Prostate gland (tissue), 2 donors: ENCODE data around the gene PSIP1.

Experiments used
- POLR2AphosphoS5 ChIP-seq: sonication (generic); formaldehyde crosslinking; IDR thresholded peaks from one replicate; pipeline ENCODE4 v1.6.1; 2017; ENCODE audit warnings: antibody characterized with exemption
- TF ChIP-seq, protein P1 (sequence below), 4 experiments: fragments of 200-600 bp in 2 of 4; fragments of 450-650 bp in 2 of 4; sonication (generic) in 2 of 4; IDR thresholded peaks; 1 replicate in 3 of 4; 2 replicates in 1 of 4; pipeline ENCODE4 v1.5.1; 2016 to 2019; ENCODE audit warnings: antibody characterized with exemption in 4 of 4, mild to moderate bottlenecking in 2 of 4, moderate library complexity in 2 of 4

DNA sequence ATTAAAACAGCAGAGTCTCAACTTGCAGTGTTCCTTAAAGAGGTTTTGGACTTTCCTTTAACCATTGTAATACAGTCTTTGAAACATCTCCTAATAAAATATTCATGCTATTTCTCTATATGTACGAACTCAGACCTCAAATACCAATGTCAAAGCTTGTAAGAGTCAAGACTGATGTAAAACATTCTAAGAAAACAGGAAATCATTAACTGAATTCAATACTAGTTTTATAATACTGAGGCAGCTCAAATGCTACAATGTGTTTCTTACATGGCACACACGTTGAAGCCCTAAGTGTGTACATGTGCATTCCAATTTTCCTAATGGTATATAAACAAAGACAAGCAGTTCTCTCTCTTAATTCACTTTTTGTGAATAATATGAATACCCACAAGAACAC lies 11.6 kb downstream of the PSIP1 start:
- TF ChIP-seq, protein P1, sequence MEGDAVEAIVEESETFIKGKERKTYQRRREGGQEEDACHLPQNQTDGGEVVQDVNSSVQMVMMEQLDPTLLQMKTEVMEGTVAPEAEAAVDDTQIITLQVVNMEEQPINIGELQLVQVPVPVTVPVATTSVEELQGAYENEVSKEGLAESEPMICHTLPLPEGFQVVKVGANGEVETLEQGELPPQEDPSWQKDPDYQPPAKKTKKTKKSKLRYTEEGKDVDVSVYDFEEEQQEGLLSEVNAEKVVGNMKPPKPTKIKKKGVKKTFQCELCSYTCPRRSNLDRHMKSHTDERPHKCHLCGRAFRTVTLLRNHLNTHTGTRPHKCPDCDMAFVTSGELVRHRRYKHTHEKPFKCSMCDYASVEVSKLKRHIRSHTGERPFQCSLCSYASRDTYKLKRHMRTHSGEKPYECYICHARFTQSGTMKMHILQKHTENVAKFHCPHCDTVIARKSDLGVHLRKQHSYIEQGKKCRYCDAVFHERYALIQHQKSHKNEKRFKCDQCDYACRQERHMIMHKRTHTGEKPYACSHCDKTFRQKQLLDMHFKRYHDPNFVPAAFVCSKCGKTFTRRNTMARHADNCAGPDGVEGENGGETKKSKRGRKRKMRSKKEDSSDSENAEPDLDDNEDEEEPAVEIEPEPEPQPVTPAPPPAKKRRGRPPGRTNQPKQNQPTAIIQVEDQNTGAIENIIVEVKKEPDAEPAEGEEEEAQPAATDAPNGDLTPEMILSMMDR (IDR thresholded peaks at IDR 0.05), result no peak
- TF ChIP-seq POLR2AphosphoS5, result no peak
